HG03196 (cell line): ENCODE measurements around the gene MAEA.

Experiments
- ATAC-seq: cut with Tn5 transposase; IDR thresholded peaks from one replicate; pipeline ENCODE4 v1.9.1; 2021; ENCODE audit not compliant: unreplicated experiment

The MAEA gene

DNA sequence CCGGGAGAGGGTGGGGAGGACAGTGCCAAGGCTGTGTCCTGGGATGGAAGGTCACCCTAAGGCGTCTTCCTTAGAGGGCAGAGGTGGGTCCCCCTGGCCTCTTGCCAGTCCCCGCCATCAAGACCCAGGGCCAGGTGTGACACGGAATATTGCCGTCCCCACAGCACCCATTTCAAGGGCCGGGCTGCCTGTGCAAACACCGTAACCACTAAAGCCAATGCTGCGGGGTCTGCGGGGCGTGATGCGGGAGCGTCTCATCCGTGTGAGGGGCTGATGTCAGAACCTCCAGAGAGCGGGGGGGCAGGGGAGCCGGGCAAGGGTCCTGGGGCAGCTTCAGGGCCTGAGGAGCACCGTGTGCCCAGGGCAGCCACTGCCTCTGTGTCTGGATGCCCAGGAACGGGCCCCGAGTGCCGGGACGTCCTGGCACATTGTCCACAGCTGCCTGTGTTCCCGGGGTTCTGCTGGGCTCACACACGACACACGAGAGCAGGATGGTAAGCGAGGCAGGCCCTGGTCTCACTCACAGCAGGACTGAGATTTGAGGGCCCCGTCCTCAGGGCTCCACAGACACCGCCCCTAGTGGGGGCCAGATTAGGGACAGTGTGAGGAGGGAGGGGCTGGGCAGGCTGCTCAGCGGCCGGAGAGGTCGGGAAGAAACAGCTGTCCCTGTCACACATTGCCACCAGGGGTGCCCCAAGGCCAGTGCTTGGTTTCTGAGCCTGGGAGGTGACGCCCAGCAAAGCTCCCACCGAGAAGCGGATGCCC lies 87.3 kb downstream of the MAEA start:
- no peak for ATAC-seq

DNA sequence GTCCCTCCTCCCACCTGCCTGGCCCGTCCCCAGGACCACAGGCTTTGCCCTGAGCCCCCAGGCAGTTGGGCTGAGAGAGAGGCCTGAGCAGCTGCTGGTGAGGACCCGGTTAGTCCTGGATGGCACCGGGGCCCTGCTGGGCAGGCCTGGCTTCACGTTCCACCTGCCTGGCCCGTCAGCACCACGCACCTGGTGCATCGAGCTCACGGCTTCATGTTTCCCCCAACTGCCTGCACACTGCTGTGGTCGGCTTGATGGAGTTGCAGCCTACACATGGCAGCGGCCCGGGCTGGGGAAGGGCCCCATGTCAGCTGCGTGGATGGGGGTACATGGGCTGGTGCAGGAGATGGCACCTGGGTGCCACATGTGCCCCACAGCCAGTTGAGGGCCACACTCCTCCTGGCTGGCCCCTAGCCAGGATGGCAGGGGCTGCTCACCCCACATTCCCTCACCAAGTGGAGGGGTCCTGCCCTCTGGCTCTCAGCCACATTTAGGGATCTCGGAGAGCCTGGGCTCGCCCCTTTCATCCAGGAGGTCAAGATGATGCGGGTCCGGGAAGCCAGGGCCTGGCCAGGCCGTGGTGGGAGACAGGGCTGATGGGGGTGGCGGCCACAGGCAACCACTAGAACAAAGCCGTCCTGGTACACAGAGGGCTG lies 88.0 kb downstream of the MAEA start:
- ATAC-seq, result no peak

DNA sequence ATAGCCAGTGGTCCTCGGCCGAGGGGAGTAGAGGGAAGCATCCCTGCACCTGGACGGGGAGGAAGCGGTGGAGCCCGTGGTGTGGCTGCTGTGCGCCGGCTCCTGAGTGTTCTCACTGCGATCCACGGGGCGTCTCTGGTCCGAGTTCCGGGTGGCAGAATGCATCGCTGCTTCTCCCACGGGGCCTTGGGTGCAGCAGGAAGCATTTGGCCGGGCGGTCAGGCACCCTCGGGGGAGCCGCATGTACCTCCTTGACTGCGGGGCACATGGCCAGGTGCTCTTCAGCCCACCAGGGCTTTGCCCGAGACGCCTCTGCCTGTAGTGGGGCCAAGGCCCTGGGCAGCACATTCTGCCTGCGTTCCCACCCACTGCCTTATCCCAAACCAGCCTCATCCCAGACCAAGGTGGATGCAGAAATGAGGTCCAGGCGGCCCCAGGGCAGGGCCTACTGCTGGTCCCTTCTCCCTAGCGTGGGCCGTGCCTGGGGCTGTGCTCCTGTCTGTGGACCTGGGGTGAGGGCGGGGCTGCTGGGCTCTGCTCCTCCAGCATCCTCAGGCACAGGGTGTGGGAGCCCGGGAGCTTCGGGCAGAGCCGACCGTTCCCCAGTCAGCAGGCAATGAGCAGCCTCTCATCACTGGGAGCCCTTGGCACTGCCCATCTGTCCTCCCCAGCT lies 89.0 kb downstream of the MAEA start:
- no peak for ATAC-seq

DNA sequence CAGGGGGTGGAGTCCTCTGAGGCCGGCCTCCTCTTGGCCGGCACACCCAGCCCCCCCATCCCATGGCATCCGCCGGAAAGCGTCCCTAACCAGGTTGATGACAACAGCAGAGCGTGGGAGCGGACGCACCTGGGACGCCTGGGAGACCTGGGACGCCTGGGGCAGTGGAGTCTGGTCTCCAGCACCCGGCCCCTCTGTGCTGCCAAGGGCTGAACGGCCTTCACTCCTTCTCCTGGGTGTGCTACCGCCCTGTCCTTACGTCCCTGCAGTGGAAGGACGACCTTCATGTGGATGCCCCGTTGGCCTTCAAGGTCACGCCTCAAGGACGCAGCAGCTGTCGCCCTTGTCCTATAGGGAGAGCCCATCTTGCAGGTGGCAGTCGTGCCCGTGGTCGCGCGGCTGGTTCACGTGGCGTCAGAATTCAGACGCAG lies 89.7 kb downstream of the MAEA start:
- ATAC-seq, result no peak

DNA sequence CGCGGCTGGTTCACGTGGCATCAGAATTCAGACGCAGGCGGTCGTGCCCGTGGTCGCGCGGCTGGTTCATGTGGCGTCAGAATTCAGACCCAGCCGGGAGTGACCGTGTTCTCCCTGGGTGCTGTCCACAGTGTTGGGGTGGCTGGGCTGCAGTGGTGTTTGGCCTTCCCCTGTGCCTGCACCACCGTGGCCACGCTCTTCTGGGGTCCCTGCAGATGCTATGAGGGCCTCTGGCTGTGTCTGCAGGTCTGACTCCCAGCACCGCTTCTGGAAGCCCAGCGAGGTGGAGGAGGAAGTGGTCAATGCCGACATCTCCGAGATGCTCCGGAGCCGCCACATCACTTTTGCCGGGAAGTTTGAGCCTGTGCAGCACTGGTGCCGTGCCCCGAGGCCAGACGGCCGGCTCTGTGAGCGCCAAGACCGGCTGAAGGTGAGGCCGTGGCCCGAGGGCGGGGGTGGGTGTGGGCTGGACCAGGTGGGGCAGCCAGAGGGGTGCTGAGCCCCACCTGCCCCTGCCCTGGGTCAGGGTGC lies 90.2 kb downstream of the MAEA start:
- no peak for ATAC-seq

DNA sequence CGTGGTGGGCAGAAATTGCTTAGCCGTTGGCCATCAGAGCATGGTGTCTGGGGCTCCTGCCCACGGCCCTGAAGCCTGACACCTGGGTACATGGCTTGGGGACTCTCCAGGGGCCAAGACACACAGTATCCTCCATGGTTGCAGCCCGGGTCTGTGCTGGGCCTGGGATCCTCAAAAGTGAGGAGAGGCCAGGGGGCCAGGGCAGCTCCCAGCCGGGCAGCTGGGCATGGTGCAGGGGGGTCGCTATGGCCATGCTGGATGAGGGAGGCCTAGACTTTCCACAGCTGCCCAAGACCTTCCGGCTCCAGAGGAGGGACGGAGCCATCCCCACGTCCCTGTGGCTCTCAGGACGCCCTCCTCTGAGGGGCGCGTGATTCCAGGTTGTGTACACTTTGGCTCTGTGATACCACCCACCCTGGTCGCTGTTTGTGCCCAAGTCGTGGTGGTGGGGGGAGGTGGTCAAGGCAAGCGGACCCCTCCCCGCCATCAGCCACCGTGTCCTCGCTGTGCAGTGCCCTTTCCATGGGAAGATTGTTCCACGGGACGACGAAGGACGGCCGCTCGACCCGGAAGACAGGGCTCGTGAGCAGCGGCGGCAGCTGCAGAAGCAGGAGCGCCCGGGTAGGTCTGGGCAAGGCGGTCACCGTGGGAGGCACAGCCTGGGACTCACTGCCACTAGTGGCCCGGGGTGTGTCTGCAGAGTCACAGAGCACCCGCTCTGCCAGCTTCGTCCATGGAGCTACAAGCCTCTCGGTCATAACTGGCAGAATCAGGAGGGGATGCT lies 90.9 kb downstream of the MAEA start:
- ATAC-seq, result no peak

DNA sequence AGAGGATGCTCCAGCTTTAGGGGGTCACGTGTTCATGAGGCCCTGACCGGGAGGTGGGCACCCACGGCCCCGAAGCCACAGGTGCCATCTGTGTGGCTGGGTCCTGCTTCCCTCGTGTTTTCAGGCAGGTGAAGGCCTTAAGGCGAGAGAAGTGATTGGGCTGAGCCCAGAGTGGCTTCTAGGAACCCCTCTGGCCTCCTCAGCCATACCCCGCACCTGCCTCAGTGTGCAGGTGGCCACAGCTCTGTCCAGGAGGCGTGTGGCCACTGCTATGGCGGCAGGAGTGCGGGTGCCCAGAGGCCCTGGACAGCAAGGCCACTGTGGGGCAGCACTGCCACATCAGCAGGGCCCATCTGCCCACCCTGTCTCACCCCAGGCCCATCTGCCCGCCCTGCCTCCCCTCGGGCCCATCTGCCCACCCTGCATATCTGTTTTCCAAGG lies 91.5 kb downstream of the MAEA start:
- ATAC-seq, result no peak

DNA sequence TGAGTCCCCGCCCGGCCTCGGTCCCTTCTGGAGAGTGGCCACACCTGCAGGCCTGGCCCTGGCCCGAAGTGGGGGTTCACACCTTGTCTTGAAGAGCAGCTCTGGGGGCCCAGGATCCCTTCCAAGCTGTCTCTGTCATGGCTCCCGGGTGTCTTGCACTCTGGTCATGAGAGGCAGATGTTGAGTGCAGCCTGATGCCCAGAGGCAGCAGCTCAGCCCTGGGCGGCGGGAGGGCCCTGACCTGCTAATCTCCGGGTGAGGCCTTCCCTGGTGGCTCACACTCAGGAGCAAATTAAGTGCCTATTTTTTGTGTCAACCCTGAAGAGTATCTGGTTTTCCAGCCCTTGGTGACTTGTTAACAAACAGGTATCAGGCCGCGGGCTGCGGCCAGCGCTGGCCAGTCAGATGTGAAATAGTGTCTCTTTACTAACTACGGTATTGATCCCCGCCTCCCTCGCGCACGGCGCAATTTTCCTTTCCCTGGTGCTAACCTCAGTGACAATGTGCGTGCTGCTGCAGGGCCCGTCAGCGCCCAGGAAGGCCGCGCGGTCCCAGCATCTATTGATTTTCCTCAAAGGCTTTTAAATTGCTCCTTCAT lies 92.4 kb downstream of the MAEA start:
- ATAC-seq, result no peak

DNA sequence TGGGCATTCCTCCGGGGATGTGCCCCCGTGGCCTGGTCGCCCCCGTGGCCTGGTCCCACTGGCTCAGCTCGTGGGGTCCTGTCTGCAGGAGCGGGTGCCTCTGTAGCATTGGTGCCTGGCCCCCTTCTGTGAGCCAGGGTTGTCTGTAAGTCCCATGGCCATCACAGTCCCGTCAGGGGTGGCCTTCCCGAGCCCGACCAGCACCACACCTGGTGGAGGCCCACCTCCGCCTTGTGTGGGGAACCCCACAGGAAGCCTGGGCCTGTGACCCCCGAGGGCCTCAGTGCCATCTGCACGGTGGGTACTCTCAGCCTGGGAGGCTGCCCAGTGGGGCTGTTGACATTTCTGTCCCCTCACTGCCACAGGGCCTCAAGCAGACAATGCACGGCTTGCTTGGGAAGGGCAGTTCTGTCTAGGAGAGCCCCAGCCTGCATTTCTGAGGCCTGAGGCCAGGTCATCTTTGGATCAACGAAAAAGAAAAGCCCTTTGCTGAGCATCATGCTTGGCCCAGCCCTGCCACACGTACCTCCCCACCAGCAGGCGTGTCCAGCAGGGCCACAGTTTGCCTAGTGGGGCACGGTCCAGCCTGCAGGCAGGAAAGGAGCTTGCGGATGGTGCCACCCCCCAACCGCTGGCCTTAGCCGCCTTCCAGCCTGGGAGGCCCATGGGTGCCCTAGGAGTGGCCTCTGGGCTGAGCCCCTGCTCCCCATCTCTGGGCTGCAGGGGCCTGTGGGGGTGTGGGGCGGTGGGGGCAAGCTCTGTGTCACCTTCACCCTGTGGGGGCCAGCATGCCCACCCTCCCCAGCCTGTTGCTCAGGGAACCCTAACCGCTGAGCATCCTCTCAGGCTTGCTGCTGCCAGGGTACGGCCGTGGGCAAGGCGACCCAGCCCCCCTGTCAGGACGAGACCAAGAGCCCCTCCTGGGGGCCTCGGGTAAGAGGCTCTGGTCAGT lies 93.4 kb downstream of the MAEA start:
- ATAC-seq, result no peak

DNA sequence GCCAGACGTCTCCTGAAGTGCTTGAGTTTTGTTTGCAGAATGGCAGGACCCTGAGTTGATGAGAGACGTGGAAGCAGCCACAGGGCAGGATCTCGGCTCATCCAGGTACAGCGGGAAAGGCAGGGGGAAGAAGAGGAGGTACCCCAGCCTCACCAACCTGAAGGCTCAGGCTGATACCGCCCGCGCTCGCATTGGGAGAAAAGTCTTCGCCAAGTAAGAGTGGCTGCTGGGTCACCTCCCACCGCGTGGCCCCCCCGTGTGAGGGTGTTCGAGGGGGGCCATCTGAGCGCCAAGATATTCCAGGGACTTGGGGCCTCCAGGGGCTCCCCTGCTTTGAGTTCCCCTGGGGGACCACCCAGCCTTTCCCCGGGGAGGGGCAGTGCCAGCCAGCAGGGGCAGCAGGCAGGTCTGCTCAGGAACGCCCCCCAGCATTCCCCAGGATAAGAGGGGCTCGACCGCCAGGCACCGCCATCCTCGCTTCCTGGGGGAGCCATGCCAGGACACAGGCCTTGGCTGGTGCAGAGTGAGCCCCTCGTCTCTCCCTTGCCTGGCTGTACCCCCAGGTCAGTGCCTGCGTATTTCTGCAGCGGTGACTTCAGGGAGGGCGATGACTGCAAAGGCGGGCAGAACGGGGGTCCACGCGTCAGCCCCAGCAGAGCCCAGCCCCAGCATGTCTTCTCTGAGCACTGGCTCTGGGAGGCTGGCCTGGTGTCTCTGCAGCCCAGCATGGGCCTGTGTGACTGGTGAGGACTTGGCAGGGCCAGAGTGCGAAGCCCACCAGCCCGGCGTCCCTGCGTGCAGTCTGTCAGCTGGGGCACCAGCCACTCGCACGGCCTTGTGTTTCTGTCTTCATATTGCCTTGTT lies 94.3 kb downstream of the MAEA start:
- no peak for ATAC-seq

DNA sequence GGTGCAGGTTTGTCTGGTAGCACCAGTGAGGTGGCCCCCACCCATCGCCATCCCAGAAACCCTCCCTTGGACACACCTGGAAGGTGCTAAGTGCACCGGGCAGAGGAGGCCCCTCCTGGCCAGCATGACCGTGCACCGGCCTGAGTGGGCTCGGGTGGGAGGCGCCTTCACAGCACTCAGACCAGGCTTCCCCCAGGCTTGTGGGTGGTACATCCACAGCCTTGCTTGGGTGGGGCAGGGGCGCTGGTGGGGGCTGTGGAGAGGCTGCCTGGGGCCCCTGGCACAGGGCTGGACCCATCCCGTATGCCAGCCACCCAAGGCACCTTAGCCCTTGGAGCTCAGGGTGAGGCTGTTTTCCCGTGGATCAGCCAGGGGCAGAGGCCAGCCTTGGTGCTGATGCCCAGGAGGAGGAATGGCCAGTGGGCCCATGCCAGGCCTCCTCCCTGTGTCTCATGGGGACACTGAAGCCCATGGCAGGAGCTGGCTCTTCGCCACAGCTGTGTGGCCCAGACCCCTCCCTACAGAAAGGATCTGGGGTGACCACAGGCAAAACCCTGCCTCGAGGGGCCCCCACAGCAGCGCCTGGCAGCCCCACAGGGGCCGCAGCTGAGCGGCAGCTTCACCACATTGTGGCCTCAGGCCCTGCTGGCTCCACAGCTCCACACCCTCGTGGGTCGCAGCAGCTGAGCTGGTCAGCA lies 95.1 kb downstream of the MAEA start:
- ATAC-seq, result no peak

DNA sequence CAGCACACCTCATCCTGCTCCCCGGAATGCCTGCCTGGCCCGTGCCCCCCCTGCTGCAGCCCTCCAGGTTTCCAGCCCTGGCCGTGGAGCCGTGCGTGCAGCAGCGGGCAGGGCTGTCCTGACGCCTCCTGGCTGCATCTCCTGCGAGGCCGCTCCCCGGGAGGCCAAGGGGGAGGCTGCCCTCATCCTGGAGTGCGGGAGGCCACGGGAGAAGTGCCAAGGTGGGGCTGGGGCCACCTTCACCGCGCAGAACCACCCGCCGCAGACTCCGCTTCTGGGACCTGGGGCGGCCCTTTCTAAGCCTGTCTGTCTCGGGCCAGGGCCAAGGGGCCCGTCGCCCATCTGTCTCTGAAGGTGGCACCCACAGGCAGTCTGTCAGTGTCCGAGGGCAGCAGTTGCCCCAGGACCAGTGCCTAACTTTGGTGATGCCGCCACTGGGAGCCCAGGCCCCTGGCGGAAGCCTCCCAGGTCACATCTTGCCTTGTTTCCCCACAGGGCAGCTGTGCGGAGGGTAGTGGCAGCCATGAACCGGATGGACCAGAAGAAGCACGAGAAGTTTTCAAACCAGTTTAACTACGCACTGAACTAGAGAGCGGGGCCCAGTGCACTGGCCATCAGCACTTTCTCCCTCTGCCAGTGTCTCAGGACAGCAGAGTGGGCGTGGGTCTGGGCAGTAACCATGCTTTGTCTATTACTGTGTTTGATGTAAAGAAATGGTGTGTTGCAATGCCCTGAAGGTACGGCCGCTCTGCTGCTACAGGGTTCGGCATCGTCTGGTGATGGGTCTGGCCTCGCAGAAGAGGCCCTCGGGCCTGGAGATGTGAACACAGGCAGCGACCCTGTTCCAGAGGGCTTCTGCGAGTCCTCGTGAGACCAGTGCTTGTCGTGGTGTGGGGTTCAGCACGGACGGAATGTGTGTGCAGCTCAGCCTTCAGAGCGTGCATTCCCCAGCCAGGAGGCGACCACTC lies 96.0 kb downstream of the MAEA start:
- ATAC-seq, result no peak
